ENCODE measurements around the gene ADGRL1. TPM values are rescaled to one million over a fixed set of nuclear protein-coding genes. Genes with fewer than 3 reads are reported as not detected.
"Not testable (repeated sequence)": the region's sequence is repeated elsewhere in the genome, so short reads cannot be mapped to it uniquely, and the experiment has no call there.

ADGRL1 gene
- total and polyA plus RNA-seq, 10 of the 15 experiments (the other 5 are each of a cell fraction or from before 2014, with no cell fraction given), result 0.05 to 4.8 (median 0.71) TPM

DNA sequence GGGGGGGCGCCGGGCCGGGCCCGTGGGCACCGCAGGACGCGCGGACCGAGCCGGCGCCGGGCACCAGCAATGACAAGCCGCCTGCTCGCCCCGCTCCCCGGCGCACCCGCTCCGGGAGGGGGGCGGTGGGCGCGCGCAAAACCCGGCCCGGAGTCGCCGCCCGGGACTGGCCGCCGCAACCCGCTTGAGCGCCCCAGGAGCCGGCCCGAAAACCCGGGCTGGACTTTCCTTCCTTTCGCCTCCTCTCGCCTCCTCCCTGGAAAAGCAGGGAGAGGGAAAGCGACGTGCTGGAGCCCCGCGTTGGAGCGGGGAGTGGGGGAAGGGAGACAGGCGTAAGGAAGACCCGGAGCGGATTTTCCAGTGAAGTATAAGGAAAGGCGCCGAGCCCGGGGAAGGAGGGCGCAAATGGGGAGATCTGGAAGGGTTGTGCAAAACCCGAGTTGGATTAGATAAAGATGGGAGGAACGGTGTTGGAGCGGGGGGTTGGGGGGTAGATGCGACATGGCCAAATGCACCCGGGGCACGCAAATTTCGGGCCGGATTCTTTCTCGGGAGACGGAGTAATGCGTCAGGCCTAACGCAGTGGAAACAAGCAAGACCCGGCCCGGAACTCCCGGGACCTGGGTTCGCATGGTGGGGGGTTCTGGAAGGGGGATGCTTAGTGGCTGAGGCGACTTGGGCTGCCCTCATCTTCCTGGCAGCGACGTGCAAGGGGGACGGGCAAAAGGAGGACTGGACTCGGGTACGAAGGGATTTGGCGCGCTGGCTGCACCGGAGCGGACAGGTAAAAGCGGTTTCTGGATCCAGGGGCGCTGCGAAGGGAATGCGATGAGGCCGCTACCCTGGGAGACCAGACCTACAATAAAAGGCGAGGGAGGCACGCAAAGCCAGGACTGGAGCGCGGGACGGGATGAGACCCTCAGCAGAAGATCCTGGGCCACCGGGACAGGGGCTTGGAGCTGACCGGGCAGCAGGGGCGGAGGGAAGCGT lies 1.1 kb upstream of the ADGRL1 start (continued):
- TF ChIP-seq SP1 (IDR thresholded peaks at IDR 0.05; ENCODE audit: low read depth, low read length) (peak; percentile 91), IKZF1 (conservative IDR thresholded peaks at IDR 0.05) (peak; percentile 61), NR2F1 (conservative IDR thresholded peaks at IDR 0.05) (0 out of 2 replicates have a peak, but pooled peaks have one; percentile 13)
- TF ChIP-seq, protein P1, sequence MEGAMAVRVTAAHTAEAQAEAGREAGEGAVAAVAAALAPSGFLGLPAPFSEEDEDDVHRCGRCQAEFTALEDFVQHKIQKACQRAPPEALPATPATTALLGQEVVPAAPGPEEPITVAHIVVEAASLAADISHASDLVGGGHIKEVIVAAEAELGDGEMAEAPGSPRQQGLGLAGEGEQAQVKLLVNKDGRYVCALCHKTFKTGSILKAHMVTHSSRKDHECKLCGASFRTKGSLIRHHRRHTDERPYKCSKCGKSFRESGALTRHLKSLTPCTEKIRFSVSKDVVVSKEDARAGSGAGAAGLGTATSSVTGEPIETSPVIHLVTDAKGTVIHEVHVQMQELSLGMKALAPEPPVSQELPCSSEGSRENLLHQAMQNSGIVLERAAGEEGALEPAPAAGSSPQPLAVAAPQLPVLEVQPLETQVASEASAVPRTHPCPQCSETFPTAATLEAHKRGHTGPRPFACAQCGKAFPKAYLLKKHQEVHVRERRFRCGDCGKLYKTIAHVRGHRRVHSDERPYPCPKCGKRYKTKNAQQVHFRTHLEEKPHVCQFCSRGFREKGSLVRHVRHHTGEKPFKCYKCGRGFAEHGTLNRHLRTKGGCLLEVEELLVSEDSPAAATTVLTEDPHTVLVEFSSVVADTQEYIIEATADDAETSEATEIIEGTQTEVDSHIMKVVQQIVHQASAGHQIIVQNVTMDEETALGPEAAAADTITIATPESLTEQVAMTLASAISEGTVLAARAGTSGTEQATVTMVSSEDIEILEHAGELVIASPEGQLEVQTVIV (IDR thresholded peaks at IDR 0.05; ENCODE audit: borderline replicate concordance, partially characterized antibody), result peak; percentile 47

DNA sequence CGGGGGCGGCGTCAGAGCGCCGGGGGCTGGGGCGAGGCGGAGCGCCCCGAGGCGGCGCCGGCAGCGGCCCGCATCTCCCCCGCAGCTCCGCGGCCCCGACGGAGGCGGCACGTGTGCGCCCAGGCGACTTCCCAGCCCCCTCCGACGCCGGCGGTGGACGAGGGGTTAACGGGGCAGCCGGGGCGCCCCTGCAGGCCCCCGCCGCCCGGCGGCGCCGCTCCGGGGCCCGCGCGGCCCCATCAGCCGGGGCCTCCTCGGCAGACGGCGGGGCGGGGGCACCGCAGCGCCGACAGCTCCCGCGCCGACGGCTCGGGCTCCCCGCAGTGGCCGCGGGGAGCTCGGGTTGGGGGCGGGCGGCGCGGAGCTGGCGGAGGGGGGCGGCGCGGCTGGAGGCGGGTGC lies 339 bp upstream of the ADGRL1 start:
- H3K4me2 ChIP-seq (ENCODE audit: control insufficient read depth, insufficient read depth); in situ Hi-C loops (cut with MboI); FAIRE-seq; SMC1A ChIA-PET (ENCODE audit: uncharacterized antibody, unreplicated experiment); H3K4me3 ChIP-seq; CTCF ChIA-PET; BruUV-seq (replicated peaks); H4K20me1 ChIP-seq (ENCODE audit: control insufficient read depth, insufficient read depth); RAD21 ChIA-PET (ENCODE audit: unreplicated experiment); H2AFZ ChIP-seq (ENCODE audit: control insufficient read depth, low read depth, low read length); H3K4me1 ChIP-seq (ENCODE audit: control insufficient read depth, insufficient read depth, low read length); H3K36me3 ChIP-seq (ENCODE audit: control insufficient read depth in 2 of 2, insufficient read depth in 2 of 2, low read length in 1 of 2); DNase-seq (ENCODE audit: low read depth, low spot score); H3K79me2 ChIP-seq (ENCODE audit: control insufficient read depth, insufficient read depth, low read length); H3K9ac ChIP-seq (ENCODE audit: control insufficient read depth, insufficient read depth, low read length); ATAC-seq; H3K9me3 ChIP-seq (replicated peaks; ENCODE audit: control insufficient read depth, insufficient read depth, low read length); H3K27me3 ChIP-seq (replicated peaks in 1 of 2; ENCODE audit: control insufficient read depth in 2 of 2, insufficient read depth in 2 of 2, low read length in 1 of 2); H3K27ac ChIP-seq (ENCODE audit: control insufficient read depth, insufficient read depth): not testable (repeated sequence)
- POLR2A ChIA-PET, result interaction anchor here (0.6 kb wide), 1 partner anchor 97 kb away, joined by 3 read pairs; no protein-coding TSS in a partner anchor
- WGBS (ENCODE audit: insufficient coverage, insufficient replicate concordance, low lambda C conversion rate, missing lambda C conversion rate), result 0% methylated on average over 3 of the region's 67 CpGs
- TF ChIP-seq BHLHE40 (IDR thresholded peaks at IDR 0.05; ENCODE audit: borderline replicate concordance in 1 of 2, low read depth in 2 of 2, low read length in 1 of 2), result peak in 1 of 2 experiments; percentile 39; a peak in 2 of 4 replicates
- intact Hi-C loops (cut with micrococcal nuclease; ENCODE audit: unreplicated experiment), result loop anchor here (10.0 kb wide), 1 partner anchor 278 kb away; no protein-coding TSS in a partner anchor

Data from GM12878 (cell line).